Panc1 (cell line): ENCODE measurements around the gene OVOL1. TPM values are rescaled to one million over a fixed set of nuclear protein-coding genes. Genes with fewer than 3 reads are reported as not detected.

Source experiments
- ATAC-seq: fragments of 200-7000 bp; cut with Tn5 transposase; 2 replicates; pipeline ENCODE4 v1.9.1; 2020; ENCODE audit warnings: mild to moderate bottlenecking, moderate library complexity
- BruUV-seq: library from RNA; stranded (reverse); fragments of 400-500 nt; replicated peaks from 2 replicates; lab custom pipeline; 2021; lab: Mats Ljungman, UMichigan
- CTCF ChIA-PET: fragments of 300-600 bp; sonication (Branson Sonifier 250); formaldehyde crosslinking; loops from one replicate; lab custom pipeline; 2022; ENCODE audit warnings: antibody characterized with exemption; lab: Charles Lee
- POLR2A ChIA-PET: fragments of 300-600 bp; sonication (Branson Sonifier 250); formaldehyde crosslinking; loops from one replicate; lab custom pipeline; 2022; ENCODE audit warnings: antibody characterized with exemption; lab: Charles Lee
- DNase-seq: peaks from one replicate; pipeline ENCODE4 v3.0.0-alpha.2; 2010; ENCODE audit warnings: low read depth, low spot score
- H3K27ac ChIP-seq: 2 replicates; pipeline ENCODE4 v1.5.1; 2011; ENCODE audit warnings: mild to moderate bottlenecking, low read length, inconsistent platforms
- H3K27me3 ChIP-seq: fragments of 200-500 bp; sonication (Bioruptor generic); 2 replicates; pipeline ENCODE4 v1.6.0; 2014; ENCODE audit warnings: low read length, inconsistent platforms; ENCODE audit not compliant: control insufficient read depth, insufficient read depth
- H3K36me3 ChIP-seq: fragments of 200-500 bp; sonication (Bioruptor generic); 2 replicates; pipeline ENCODE4 v1.5.1; 2014; ENCODE audit warnings: inconsistent platforms, mild to moderate bottlenecking, low read length, moderate library complexity; ENCODE audit not compliant: control insufficient read depth, insufficient read depth
- H3K4me1 ChIP-seq: 2 replicates; pipeline ENCODE4 v1.5.1; 2011; ENCODE audit warnings: inconsistent platforms, mild to moderate bottlenecking, low read length, moderate library complexity; ENCODE audit not compliant: control insufficient read depth, insufficient read depth
- H3K4me3 ChIP-seq, 2 experiments: 2 replicates each; pipeline ENCODE4 v1.5.1; 2011 to 2012; ENCODE audit warnings: low read depth in 2 of 2, low read length in 2 of 2, mild to moderate bottlenecking in 2 of 2, inconsistent platforms in 1 of 2, moderate library complexity in 1 of 2
- H3K9me3 ChIP-seq: fragments of 200-500 bp; sonication (Bioruptor generic); 2 replicates; pipeline ENCODE4 v1.5.1; 2014; ENCODE audit warnings: low read depth, mild to moderate bottlenecking, inconsistent platforms, low read length, moderate library complexity; ENCODE audit not compliant: control insufficient read depth, insufficient read depth
- CTCF ChIP-seq: fragments of 450-650 bp; IDR thresholded peaks from 2 replicates; pipeline ENCODE4 v1.5.1; 2017; ENCODE audit warnings: mild to moderate bottlenecking
- POLR2AphosphoS5 ChIP-seq: IDR thresholded peaks from 2 replicates; pipeline ENCODE4 v1.6.1; 2012; ENCODE audit warnings: mild to moderate bottlenecking, low read depth, low read length, moderate library complexity
- REST ChIP-seq, 2 experiments: IDR thresholded peaks; 2 replicates each; pipeline ENCODE4 v1.6.1; 2011 to 2012; ENCODE audit warnings: low read depth in 2 of 2, control low read depth in 1 of 2, low read length in 1 of 2, mild to moderate bottlenecking in 1 of 2, moderate library complexity in 1 of 2; ENCODE audit not compliant: insufficient read depth in 1 of 2
- SIN3A ChIP-seq: IDR thresholded peaks from 2 replicates; pipeline ENCODE4 v1.6.1; 2012; ENCODE audit warnings: low read depth, mild to moderate bottlenecking, low read length, moderate library complexity, borderline replicate concordance; ENCODE audit not compliant: insufficient read depth
- TCF7L2 ChIP-seq: IDR thresholded peaks from 2 replicates; pipeline ENCODE4 v1.6.1; 2011; ENCODE audit warnings: mild to moderate bottlenecking, low read depth, low read length, inconsistent platforms
- in situ Hi-C: cut with HindIII; loops from 2 replicates; pipeline ENCODE4 v1.10.0; 2016; ENCODE audit warnings: low sequenced_read_pairs, low pct_unique_long_range_greater_than_20kb
- intact Hi-C: fragments of 100-400 bp; cut with micrococcal nuclease; formaldehyde crosslinking; loops from one replicate; pipeline ENCODE4 v1.10.0; 2022; ENCODE audit not compliant: unreplicated experiment
- total RNA-seq: library from RNA; stranded (reverse); gene quantifications from one replicate; pipeline ENCODE4 v1.2.1, GENCODE V29; 2021; ENCODE audit not compliant: unreplicated experiment

Gene OVOL1
- total RNA-seq, 1 experiment from 2014 or later, result 0.23 TPM

- TF ChIP-seq CTCF (no peak), SIN3A (no peak), POLR2AphosphoS5 (no peak), REST (IDR thresholded peaks at IDR 0.05; ENCODE audit: insufficient read depth in 1 of 2, low read depth in 2 of 2, low read length in 1 of 2) (no peak), TCF7L2 (no peak)
- H3K4me1 ChIP-seq, result peaks cover 10% of the 10 kb centered on the region
- no peaks in the 10 kb centered on the region for H3K27me3 ChIP-seq
- H3K36me3 ChIP-seq, result peaks cover 3% of the 10 kb centered on the region; the same call in 1 of the 2 replicates
- BruUV-seq, result no TSS peak
- H3K9me3 ChIP-seq, result no peaks in the 10 kb centered on the region
- CTCF ChIA-PET, result interaction anchor here (0.6 kb wide), 1 partner anchor 62 kb away, joined by 6 read pairs; no protein-coding TSS in a partner anchor
- intact Hi-C loops (no loop called here), in situ Hi-C loops (no loop called here)
- H3K27ac ChIP-seq, result no peak overlapping the region
- POLR2A ChIA-PET, result no interaction called here
- no peak overlapping the region for H3K4me3 ChIP-seq
- no peak for ATAC-seq
- no peak for DNase-seq
These were observed 9.6 kb upstream of the OVOL1 start for GRCh38 chr11:65777241-65777640.

- CTCF ChIA-PET, result no interaction called here
- in situ Hi-C loops, result no loop called here
These were observed 9.0 kb upstream of the OVOL1 start for GRCh38 chr11:65777821-65778361.

More at GRCh38 chr11:65777821-65778361, 9.0 kb upstream of the OVOL1 start:
- DNase-seq (no peak), ATAC-seq (no peak)
- H3K36me3 ChIP-seq, result peaks cover 3% of the 10 kb centered on the region; the same call in 1 of the 2 replicates
- no peak overlapping the region for H3K4me3 ChIP-seq
- intact Hi-C loops, result no loop called here
- H3K9me3 ChIP-seq, result no peaks in the 10 kb centered on the region
- no peaks in the 10 kb centered on the region for H3K27me3 ChIP-seq
- TF ChIP-seq SIN3A (no peak), CTCF (no peak), REST (IDR thresholded peaks at IDR 0.05; ENCODE audit: insufficient read depth in 1 of 2, low read depth in 2 of 2, low read length in 1 of 2) (no peak), POLR2AphosphoS5 (no peak), TCF7L2 (no peak)
- H3K4me1 ChIP-seq, result peaks cover 10% of the 10 kb centered on the region
- POLR2A ChIA-PET, result no interaction called here
- BruUV-seq, result no TSS peak
- H3K27ac ChIP-seq, result no peak overlapping the region
